Activated CD8-positive, alpha-beta T cell treated with anti-CD3 and anti-CD28 coated beads for 36 hours (primary cell): ENCODE data around the gene ELMOD1. TPM values are rescaled to one million over a fixed set of nuclear protein-coding genes. Genes with fewer than 3 reads are reported as not detected.

ENCODE experiments used
- ATAC-seq: fragments of 200-7000 bp; cut with Tn5 transposase; one replicate; pipeline ENCODE4 v1.10.0; 2021; ENCODE audit warnings: mild to moderate bottlenecking, moderate library complexity
- CTCF ChIA-PET: fragments of 350-600 bp; sonication (Branson Sonifier 250); formaldehyde crosslinking; loops from one replicate; lab custom pipeline; 2021; ENCODE audit warnings: antibody characterized with exemption; lab: Charles Lee
- POLR2A ChIA-PET: fragments of 350-600 bp; sonication (Branson Sonifier 250); formaldehyde crosslinking; loops from one replicate; lab custom pipeline; 2021; ENCODE audit warnings: antibody characterized with exemption; lab: Charles Lee
- DNase-seq: peaks from one replicate; pipeline ENCODE4 v3.0.0-alpha.2; 2020
- H3K27ac Mint-ChIP-seq: one replicate; pipeline ENCODE4 v1.8.0; 2021; ENCODE audit warnings: mild to moderate bottlenecking, mixed read lengths
- H3K27me3 Mint-ChIP-seq: one replicate; pipeline ENCODE4 v1.8.0; 2021; ENCODE audit warnings: mixed read lengths
- H3K36me3 Mint-ChIP-seq: one replicate; pipeline ENCODE4 v1.8.0; 2021; ENCODE audit warnings: low read depth, mixed read lengths
- H3K4me1 Mint-ChIP-seq: one replicate; pipeline ENCODE4 v1.8.0; 2021; ENCODE audit warnings: low read depth, mixed read lengths
- H3K4me3 Mint-ChIP-seq: one replicate; pipeline ENCODE4 v1.8.0; 2021; ENCODE audit warnings: mild to moderate bottlenecking, moderate library complexity, mixed read lengths
- H3K9me3 Mint-ChIP-seq: one replicate; pipeline ENCODE4 v1.8.0; 2021; ENCODE audit warnings: mixed read lengths
- intact Hi-C: fragments of 100-400 bp; cut with micrococcal nuclease; formaldehyde crosslinking; loops from one replicate; pipeline ENCODE4 v1.10.0; 2022
- total RNA-seq, 2 experiments: library from RNA; stranded (reverse); gene quantifications; one replicate each; pipeline ENCODE4 v1.2.3, GENCODE V29; 2021
- TF ChIP-seq, protein P1 (sequence below): fragments of 200-600 bp; IDR thresholded peaks from one replicate; pipeline ENCODE4 v1.8.0; 2022; ENCODE audit warnings: antibody characterized with exemption, mild to moderate bottlenecking

ELMOD1 gene
- total RNA-seq, 2 experiments from 2014 or later = not detected

DNA sequence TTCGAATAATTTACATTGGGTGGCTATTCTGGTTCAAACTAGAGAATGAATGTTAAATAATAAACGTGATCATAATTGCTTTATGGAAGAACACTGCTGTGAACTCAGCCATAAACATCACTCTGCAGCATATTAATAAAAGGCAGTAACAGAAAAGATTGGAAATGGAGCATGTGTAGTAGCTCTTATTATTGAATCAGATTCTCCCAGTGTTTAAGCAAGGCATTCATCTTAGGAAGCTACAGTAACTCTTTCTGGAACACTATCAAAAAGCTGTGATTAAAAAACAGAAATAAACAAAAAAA lies 34.7 kb downstream of the ELMOD1 start:
- H3K4me3 Mint-ChIP-seq = no peak overlapping the region
- TF ChIP-seq, protein P1, sequence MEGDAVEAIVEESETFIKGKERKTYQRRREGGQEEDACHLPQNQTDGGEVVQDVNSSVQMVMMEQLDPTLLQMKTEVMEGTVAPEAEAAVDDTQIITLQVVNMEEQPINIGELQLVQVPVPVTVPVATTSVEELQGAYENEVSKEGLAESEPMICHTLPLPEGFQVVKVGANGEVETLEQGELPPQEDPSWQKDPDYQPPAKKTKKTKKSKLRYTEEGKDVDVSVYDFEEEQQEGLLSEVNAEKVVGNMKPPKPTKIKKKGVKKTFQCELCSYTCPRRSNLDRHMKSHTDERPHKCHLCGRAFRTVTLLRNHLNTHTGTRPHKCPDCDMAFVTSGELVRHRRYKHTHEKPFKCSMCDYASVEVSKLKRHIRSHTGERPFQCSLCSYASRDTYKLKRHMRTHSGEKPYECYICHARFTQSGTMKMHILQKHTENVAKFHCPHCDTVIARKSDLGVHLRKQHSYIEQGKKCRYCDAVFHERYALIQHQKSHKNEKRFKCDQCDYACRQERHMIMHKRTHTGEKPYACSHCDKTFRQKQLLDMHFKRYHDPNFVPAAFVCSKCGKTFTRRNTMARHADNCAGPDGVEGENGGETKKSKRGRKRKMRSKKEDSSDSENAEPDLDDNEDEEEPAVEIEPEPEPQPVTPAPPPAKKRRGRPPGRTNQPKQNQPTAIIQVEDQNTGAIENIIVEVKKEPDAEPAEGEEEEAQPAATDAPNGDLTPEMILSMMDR = no peak
- H3K9me3 Mint-ChIP-seq = no peaks in the 10 kb centered on the region
- H3K27ac Mint-ChIP-seq = no peak overlapping the region
- no peaks in the 10 kb centered on the region for H3K4me1 Mint-ChIP-seq
- ChIA-PET CTCF (no interaction called here), POLR2A (no interaction called here)
- intact Hi-C loops = no loop called here
- H3K27me3 Mint-ChIP-seq = peaks cover 38% of the 10 kb centered on the region
- no peaks in the 10 kb centered on the region for H3K36me3 Mint-ChIP-seq
- DNase-seq (no peak), ATAC-seq (no peak)

DNA sequence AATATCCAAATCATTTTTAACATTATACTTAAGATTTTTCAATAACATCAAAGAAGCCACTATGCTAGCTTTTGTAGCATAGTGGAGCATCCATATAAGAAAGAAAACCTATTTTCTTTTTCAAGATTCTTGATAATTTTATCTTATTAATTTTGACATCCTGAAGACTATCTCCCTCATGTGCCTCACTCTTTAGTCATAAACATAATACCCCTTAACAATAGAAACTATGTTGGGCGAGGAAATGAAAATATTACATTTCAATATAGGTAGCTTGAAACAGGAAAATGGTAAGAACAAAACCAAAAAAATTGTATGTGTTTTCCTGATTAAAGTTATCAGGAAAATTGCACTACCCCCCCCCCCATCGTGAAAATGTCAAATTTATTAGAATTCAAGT lies 40.1 kb downstream of the ELMOD1 start:
- Mint-ChIP-seq H3K4me3 (no peak overlapping the region), H3K36me3 (no peaks in the 10 kb centered on the region), H3K9me3 (no peaks in the 10 kb centered on the region), H3K27ac (no peak overlapping the region), H3K4me1 (no peaks in the 10 kb centered on the region), H3K27me3 (peaks cover 33% of the 10 kb centered on the region)
- TF ChIP-seq, protein P1 = no peak
- ATAC-seq (no peak), DNase-seq (no peak)
- ChIA-PET POLR2A (interaction anchor here (0.6 kb wide), 1 partner anchor 167 kb away, joined by 3 read pairs; no protein-coding TSS in a partner anchor), CTCF (interaction anchor here (1.4 kb wide), 1 partner anchor 58 kb away, joined by 5 read pairs; no protein-coding TSS in a partner anchor)
- intact Hi-C loops = no loop called here

DNA sequence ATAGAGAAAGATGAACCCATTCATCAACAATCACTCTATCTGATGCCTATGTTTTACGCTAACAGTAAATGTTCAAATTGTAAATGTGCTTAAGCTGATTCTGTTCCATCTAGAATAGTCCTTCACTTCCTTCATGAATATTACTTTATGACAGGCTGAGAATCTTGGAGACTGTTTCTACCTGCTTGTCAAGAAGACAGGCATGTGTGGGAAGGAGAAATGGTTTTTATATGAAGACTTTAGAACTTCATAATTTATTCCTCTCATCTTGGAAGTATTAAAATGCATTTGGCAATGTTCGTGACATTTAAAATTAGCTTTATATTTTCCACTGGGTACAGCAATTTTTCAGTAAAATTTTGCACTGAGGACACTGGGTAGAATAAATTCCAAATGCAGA lies 41.0 kb downstream of the ELMOD1 start:
- Mint-ChIP-seq H3K9me3 (no peaks in the 10 kb centered on the region), H3K27me3 (peaks cover 35% of the 10 kb centered on the region), H3K4me1 (no peaks in the 10 kb centered on the region), H3K4me3 (no peak overlapping the region), H3K36me3 (no peaks in the 10 kb centered on the region), H3K27ac (no peak overlapping the region)
- TF ChIP-seq, protein P1 = no peak
- intact Hi-C loops = no loop called here
- CTCF ChIA-PET = no interaction called here
- POLR2A ChIA-PET = interaction anchor here (0.6 kb wide), 1 partner anchor 166 kb away, joined by 3 read pairs; no protein-coding TSS in a partner anchor
- ATAC-seq = no peak
- no peak for DNase-seq

DNA sequence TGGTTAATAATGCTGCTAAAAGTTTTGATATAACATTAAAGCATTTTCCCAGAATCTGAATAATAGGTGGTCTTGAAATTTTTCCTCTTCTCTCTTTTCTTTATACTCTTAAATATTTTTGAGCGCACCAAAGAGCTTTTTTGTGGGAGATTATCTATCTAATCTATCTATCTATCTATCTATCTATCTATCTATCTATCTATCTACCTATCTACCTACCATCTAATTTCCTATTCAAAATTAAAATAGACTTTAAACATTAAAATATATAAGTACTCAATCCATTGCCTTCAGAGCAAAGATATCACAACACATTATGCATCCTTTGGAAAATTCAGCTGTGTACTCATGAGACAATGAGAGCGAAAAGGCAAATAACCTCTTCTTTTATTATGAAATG lies 55.8 kb downstream of the ELMOD1 start:
- POLR2A ChIA-PET = interaction anchor here (0.6 kb wide), 1 partner anchor 284 kb away, joined by 3 read pairs; no protein-coding TSS in a partner anchor
- DNase-seq (no peak), ATAC-seq (no peak)
- intact Hi-C loops = no loop called here
- CTCF ChIA-PET = interaction anchor here (2.1 kb wide), 1 partner anchor 10 kb away, joined by 4 read pairs; no protein-coding TSS in a partner anchor
- H3K9me3 Mint-ChIP-seq = no peaks in the 10 kb centered on the region
- no peaks in the 10 kb centered on the region for H3K4me1 Mint-ChIP-seq
- H3K27me3 Mint-ChIP-seq = peaks cover 18% of the 10 kb centered on the region
- H3K36me3 Mint-ChIP-seq = no peaks in the 10 kb centered on the region
- TF ChIP-seq, protein P1 = no peak
- H3K4me3 Mint-ChIP-seq = no peak overlapping the region
- H3K27ac Mint-ChIP-seq = no peak overlapping the region

DNA sequence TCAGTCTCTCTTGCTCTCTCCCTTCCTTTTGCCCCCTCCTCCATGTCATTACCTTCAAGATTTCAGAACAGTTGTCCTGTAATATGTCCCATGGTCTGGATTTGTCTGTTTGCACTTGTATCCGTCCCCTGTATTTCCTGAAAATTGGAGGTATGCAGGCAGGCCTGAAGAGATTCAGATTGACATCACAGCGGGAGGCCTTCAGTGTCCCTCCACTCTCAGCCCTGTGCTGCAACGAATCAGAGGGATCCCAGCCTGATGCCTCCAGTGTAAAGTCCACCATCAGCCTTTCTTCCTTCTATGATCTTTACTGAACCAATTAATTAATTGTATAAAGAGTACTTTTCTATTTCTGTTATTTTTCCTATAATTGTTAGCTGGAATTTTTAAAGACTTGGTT lies 57.3 kb downstream of the ELMOD1 start:
- TF ChIP-seq, protein P1 = no peak
- no peaks in the 10 kb centered on the region for H3K4me1 Mint-ChIP-seq
- no peak overlapping the region for H3K4me3 Mint-ChIP-seq
- ATAC-seq (no peak), DNase-seq (no peak)
- POLR2A ChIA-PET = no interaction called here
- H3K36me3 Mint-ChIP-seq = no peaks in the 10 kb centered on the region
- intact Hi-C loops = no loop called here
- H3K9me3 Mint-ChIP-seq = no peaks in the 10 kb centered on the region
- H3K27me3 Mint-ChIP-seq = peaks cover 24% of the 10 kb centered on the region
- no peak overlapping the region for H3K27ac Mint-ChIP-seq
- CTCF ChIA-PET = interaction anchor here (0.7 kb wide), 1 partner anchor 660 kb away, joined by 4 read pairs; no protein-coding TSS in a partner anchor
